ENCODE data around the gene LIPG.

LIPG gene

GRCh38 chr18:49640741-49641140, 78.9 kb downstream of the LIPG start:
- DNase-seq = no peak

- no peak for DNase-seq
Measured at GRCh38 chr18:49645196-49645595, 83.3 kb downstream of the LIPG start.

- no peak for DNase-seq
Measured at GRCh38 chr18:49645841-49646351, 84.0 kb downstream of the LIPG start.

- no peak for DNase-seq
Measured at GRCh38 chr18:49646873-49647272, 85.0 kb downstream of the LIPG start.

GRCh38 chr18:49647496-49648168, 85.8 kb downstream of the LIPG start:
- no peak for DNase-seq

GRCh38 chr18:49648326-49648725, 86.5 kb downstream of the LIPG start:
- no peak for DNase-seq
